KBM-7 (cell line): ENCODE measurements around the gene PLS1.
"Not testable (repeated sequence)": the region's sequence is repeated elsewhere in the genome, so short reads cannot be mapped to it uniquely, and the experiment has no call there.

Experiments
- DNase-seq: peaks from one replicate; pipeline ENCODE4 v3.0.0-alpha.2; 2015
- in situ Hi-C: fragments of 300-500 bp; cut with MboI; formaldehyde crosslinking; loops from 2 replicates; pipeline ENCODE4 v1.14.3; 2020; ENCODE audit warnings: low sequenced_read_pairs, low pct_unique_long_range_greater_than_20kb, mixed read lengths

Gene PLS1

GRCh38 chr3:142595951-142596725, at the start of gene PLS1:
PLS1 (plus strand) TSS chr3:142596393; CDS start chr3:142664238, 67,845 bp downstream.
- in situ Hi-C loops = loop anchor here (25.0 kb wide), 2 partner anchors 316 to 391 kb away; no protein-coding TSS in a partner anchor
- DNase-seq = peak; percentile 95

- in situ Hi-C loops = no loop called here
These were observed 46.2 kb upstream of the PLS1 start for GRCh38 chr3:142549986-142550385.

GRCh38 chr3:142552579-142552978, 43.6 kb upstream of the PLS1 start:
- in situ Hi-C loops = not testable (repeated sequence)

More at GRCh38 chr3:142549986-142550385, 46.2 kb upstream of the PLS1 start:
- DNase-seq = no peak

GRCh38 chr3:142553741-142554140, 42.5 kb upstream of the PLS1 start:
- in situ Hi-C loops = no loop called here
- DNase-seq = no peak

More at GRCh38 chr3:142552579-142552978, 43.6 kb upstream of the PLS1 start:
- not testable (repeated sequence) for DNase-seq

- no peak for DNase-seq
- in situ Hi-C loops = no loop called here
These were observed 36.1 kb upstream of the PLS1 start for GRCh38 chr3:142560118-142560517.

- in situ Hi-C loops = no loop called here
- no peak for DNase-seq
These were observed 32.6 kb upstream of the PLS1 start for GRCh38 chr3:142563496-142563997.

- DNase-seq = no peak
- in situ Hi-C loops = no loop called here
These were observed 30.1 kb upstream of the PLS1 start for GRCh38 chr3:142566096-142566495.

GRCh38 chr3:142568393-142569017, 27.7 kb upstream of the PLS1 start:
- in situ Hi-C loops = no loop called here
- DNase-seq = no peak

GRCh38 chr3:142569422-142569821, 26.8 kb upstream of the PLS1 start:
- DNase-seq, in situ Hi-C loops: not testable (repeated sequence)

- in situ Hi-C loops, DNase-seq: not testable (repeated sequence)
These were observed 22.0 kb upstream of the PLS1 start for GRCh38 chr3:142574223-142574622.

GRCh38 chr3:142574665-142575064, 21.5 kb upstream of the PLS1 start:
- in situ Hi-C loops = loop anchor here (25.0 kb wide), 2 partner anchors 338 to 413 kb away; no protein-coding TSS in a partner anchor

GRCh38 chr3:142576792-142577191, 19.4 kb upstream of the PLS1 start:
- no peak for DNase-seq
- in situ Hi-C loops = loop anchor here (25.0 kb wide), 2 partner anchors 336 to 411 kb away; no protein-coding TSS in a partner anchor

More at GRCh38 chr3:142574665-142575064, 21.5 kb upstream of the PLS1 start:
- DNase-seq = peak; percentile 45

- DNase-seq = peak; percentile 15
- in situ Hi-C loops = loop anchor here (25.0 kb wide), 2 partner anchors 334 to 409 kb away; no protein-coding TSS in a partner anchor
These were observed 18.4 kb upstream of the PLS1 start for GRCh38 chr3:142577696-142578328.

- peak; percentile 98 for DNase-seq
- in situ Hi-C loops = loop anchor here (25.0 kb wide), 2 partner anchors 334 to 409 kb away; no protein-coding TSS in a partner anchor
These were observed 17.6 kb upstream of the PLS1 start, which contains the start of gene ATR for GRCh38 chr3:142578329-142579223. ATR (minus strand) TSS chr3:142578733; CDS start chr3:142578704, 29 bp downstream.

GRCh38 chr3:142580061-142580423, 16.2 kb upstream of the PLS1 start:
- in situ Hi-C loops = loop anchor here (25.0 kb wide), 2 partner anchors 332 to 407 kb away; no protein-coding TSS in a partner anchor
- no peak for DNase-seq

GRCh38 chr3:142581070-142581469, 15.1 kb upstream of the PLS1 start:
- in situ Hi-C loops = loop anchor here (25.0 kb wide), 2 partner anchors 331 to 406 kb away; no protein-coding TSS in a partner anchor
- not testable (repeated sequence) for DNase-seq

GRCh38 chr3:142586803-142587406, 9.3 kb upstream of the PLS1 start:
- peak; percentile 76 for DNase-seq
- in situ Hi-C loops = loop anchor here (25.0 kb wide), 2 partner anchors 325 to 400 kb away; no protein-coding TSS in a partner anchor

GRCh38 chr3:142588703-142589102, 7.5 kb upstream of the PLS1 start:
- no peak for DNase-seq
- in situ Hi-C loops = loop anchor here (25.0 kb wide), 2 partner anchors 324 to 399 kb away; no protein-coding TSS in a partner anchor
